ENCODE results near the gene CAMSAP1.

CAMSAP1 gene

DNA sequence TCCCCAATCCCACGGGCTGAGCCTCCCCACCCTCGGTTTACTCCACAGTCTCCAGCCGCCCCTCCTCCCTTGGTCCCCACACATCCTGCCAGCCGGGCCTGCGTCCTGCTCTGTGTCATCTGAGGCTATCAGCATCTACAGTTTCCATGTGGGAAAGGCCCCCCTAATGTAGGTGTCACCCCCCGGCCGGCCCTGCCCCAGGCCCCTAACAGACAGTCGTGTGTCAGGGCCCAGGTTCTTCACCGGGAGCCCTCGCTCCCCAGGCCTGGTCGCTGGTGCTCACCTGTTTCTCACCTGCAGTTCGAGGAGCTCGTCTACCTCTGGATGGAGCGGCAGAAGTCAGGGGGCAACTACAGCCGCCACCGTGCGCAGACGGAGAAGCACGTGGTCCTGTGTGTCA is 142.6 kb downstream of the CAMSAP1 start:
- no peak for ATAC-seq
- no peak for TF ChIP-seq ZFP3 (CRISPR knock-in tag; IDR thresholded peaks at IDR 0.05)
- no peak for TF ChIP-seq ESRRG (CRISPR knock-in tag; IDR thresholded peaks at IDR 0.05)
- TF ChIP-seq TOX (CRISPR knock-in tag; IDR thresholded peaks at IDR 0.05; ENCODE audit: borderline replicate concordance), result no peak
- TF ChIP-seq, protein P1, sequence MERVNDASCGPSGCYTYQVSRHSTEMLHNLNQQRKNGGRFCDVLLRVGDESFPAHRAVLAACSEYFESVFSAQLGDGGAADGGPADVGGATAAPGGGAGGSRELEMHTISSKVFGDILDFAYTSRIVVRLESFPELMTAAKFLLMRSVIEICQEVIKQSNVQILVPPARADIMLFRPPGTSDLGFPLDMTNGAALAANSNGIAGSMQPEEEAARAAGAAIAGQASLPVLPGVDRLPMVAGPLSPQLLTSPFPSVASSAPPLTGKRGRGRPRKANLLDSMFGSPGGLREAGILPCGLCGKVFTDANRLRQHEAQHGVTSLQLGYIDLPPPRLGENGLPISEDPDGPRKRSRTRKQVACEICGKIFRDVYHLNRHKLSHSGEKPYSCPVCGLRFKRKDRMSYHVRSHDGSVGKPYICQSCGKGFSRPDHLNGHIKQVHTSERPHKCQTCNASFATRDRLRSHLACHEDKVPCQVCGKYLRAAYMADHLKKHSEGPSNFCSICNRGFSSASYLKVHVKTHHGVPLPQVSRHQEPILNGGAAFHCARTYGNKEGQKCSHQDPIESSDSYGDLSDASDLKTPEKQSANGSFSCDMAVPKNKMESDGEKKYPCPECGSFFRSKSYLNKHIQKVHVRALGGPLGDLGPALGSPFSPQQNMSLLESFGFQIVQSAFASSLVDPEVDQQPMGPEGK (CRISPR knock-in tag; IDR thresholded peaks at IDR 0.05; ENCODE audit: borderline replicate concordance), result no peak
- TF ChIP-seq OSR1 (CRISPR knock-in tag; IDR thresholded peaks at IDR 0.05), result no peak
- TF ChIP-seq ZNF565 (CRISPR knock-in tag; conservative IDR thresholded peaks at IDR 0.05; ENCODE audit: low read depth), result no peak
- TF ChIP-seq, protein P2, sequence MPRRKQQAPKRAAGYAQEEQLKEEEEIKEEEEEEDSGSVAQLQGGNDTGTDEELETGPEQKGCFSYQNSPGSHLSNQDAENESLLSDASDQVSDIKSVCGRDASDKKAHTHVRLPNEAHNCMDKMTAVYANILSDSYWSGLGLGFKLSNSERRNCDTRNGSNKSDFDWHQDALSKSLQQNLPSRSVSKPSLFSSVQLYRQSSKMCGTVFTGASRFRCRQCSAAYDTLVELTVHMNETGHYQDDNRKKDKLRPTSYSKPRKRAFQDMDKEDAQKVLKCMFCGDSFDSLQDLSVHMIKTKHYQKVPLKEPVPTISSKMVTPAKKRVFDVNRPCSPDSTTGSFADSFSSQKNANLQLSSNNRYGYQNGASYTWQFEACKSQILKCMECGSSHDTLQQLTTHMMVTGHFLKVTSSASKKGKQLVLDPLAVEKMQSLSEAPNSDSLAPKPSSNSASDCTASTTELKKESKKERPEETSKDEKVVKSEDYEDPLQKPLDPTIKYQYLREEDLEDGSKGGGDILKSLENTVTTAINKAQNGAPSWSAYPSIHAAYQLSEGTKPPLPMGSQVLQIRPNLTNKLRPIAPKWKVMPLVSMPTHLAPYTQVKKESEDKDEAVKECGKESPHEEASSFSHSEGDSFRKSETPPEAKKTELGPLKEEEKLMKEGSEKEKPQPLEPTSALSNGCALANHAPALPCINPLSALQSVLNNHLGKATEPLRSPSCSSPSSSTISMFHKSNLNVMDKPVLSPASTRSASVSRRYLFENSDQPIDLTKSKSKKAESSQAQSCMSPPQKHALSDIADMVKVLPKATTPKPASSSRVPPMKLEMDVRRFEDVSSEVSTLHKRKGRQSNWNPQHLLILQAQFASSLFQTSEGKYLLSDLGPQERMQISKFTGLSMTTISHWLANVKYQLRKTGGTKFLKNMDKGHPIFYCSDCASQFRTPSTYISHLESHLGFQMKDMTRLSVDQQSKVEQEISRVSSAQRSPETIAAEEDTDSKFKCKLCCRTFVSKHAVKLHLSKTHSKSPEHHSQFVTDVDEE (CRISPR knock-in tag; IDR thresholded peaks at IDR 0.05), result no peak
- TF ChIP-seq ZNF8 (CRISPR knock-in tag; IDR thresholded peaks at IDR 0.05), result no peak

DNA sequence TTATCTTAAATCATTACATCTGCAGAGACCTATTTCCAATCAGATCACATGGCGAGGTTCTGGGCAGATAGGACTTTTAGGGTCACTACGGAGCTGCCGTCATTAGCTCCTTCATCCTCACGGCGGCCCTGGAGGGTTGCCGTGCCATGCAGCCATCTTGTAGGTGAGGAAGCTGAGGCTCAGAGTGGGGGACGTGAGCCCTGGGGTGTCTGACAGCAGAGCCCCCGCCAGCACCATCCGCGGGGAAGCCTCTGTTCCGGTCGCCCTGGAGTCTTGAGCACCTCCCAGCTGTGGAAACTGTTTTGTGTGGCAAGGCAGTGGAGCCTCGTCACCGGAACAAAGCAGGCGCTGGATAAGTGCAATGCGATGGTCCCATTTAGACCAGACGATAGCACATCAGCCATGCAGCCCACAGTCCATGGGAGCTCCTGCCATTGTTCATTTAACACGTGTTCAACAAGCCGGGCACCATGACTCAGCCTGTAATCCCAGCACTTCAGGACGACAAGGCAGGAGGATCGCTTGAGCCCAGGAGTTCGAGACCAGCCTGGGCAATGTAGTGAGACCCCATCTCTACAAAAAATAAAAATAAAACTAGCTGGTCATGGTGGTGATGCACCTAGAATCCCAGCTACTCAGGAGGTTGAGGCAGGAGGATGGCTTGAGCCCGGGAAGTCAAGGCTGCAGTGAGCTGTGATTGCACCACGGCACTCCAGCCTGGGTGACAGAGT is 143.5 kb downstream of the CAMSAP1 start:
- TF ChIP-seq, protein P1 (CRISPR knock-in tag; IDR thresholded peaks at IDR 0.05; ENCODE audit: borderline replicate concordance), result no peak
- TF ChIP-seq ARNTL (CRISPR knock-in tag; IDR thresholded peaks at IDR 0.05; ENCODE audit: borderline replicate concordance, low read depth) (no peak), SNAI2 (CRISPR knock-in tag; IDR thresholded peaks at IDR 0.05) (no peak), OSR1 (CRISPR knock-in tag; IDR thresholded peaks at IDR 0.05) (no peak)
- ATAC-seq, result no peak

DNA sequence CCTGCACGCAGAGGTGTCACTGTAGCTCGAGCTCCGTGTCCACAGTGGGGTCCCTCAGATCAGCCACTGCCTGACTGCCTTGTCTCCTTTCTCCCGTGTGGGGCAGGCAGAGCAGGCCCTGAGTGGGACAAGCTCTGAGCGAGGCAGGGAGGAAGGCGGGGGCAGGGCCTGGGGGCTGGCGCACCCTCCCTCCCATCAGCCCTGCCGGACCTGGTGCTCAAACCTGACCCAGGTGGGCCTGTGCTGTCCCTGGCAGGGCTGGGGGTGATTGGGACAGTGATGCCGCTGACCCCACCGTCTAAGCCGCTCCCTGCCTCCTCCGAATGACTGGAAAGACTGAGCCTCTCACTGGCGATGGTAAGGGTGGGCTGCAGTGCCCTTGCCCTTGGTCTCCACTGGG is 144.4 kb downstream of the CAMSAP1 start:
- ATAC-seq, result no peak

DNA sequence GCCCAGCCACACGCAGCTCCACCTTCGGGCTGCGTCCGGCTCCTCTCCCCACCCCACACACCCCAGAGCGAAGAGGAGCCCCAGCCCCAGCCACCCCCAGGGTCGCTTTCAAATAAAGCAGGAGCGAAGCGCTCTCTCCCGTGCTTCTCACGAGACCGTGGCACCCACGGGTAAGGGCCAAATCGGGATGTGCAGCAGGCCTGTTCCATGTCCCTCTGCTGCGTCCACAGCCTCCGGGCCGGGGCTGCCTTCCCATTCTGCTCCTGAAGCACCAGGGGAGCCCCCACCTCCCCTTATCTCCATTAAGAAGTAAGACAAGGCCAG is 145.5 kb downstream of the CAMSAP1 start:
- no peak for ATAC-seq
- TF ChIP-seq, protein P3, sequence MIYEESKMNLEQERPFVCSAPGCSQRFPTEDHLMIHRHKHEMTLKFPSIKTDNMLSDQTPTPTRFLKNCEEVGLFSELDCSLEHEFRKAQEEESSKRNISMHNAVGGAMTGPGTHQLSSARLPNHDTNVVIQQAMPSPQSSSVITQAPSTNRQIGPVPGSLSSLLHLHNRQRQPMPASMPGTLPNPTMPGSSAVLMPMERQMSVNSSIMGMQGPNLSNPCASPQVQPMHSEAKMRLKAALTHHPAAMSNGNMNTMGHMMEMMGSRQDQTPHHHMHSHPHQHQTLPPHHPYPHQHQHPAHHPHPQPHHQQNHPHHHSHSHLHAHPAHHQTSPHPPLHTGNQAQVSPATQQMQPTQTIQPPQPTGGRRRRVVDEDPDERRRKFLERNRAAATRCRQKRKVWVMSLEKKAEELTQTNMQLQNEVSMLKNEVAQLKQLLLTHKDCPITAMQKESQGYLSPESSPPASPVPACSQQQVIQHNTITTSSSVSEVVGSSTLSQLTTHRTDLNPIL (CRISPR knock-in tag; IDR thresholded peaks at IDR 0.05; ENCODE audit: low read depth), result no peak
- TF ChIP-seq ZNF8 (CRISPR knock-in tag; IDR thresholded peaks at IDR 0.05) (no peak), BACH2 (CRISPR knock-in tag; IDR thresholded peaks at IDR 0.05; ENCODE audit: borderline replicate concordance) (no peak), TOX (CRISPR knock-in tag; IDR thresholded peaks at IDR 0.05; ENCODE audit: borderline replicate concordance) (no peak), ARNTL (CRISPR knock-in tag; IDR thresholded peaks at IDR 0.05; ENCODE audit: borderline replicate concordance, low read depth) (no peak)
- TF ChIP-seq, protein P1 (CRISPR knock-in tag; IDR thresholded peaks at IDR 0.05; ENCODE audit: borderline replicate concordance), result no peak
- TF ChIP-seq, protein P4, sequence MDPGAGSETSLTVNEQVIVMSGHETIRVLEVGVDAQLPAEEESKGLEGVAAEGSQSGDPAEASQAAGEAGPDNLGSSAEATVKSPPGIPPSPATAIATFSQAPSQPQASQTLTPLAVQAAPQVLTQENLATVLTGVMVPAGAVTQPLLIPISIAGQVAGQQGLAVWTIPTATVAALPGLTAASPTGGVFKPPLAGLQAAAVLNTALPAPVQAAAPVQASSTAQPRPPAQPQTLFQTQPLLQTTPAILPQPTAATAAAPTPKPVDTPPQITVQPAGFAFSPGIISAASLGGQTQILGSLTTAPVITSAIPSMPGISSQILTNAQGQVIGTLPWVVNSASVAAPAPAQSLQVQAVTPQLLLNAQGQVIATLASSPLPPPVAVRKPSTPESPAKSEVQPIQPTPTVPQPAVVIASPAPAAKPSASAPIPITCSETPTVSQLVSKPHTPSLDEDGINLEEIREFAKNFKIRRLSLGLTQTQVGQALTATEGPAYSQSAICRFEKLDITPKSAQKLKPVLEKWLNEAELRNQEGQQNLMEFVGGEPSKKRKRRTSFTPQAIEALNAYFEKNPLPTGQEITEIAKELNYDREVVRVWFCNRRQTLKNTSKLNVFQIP (CRISPR knock-in tag; IDR thresholded peaks at IDR 0.05; ENCODE audit: borderline replicate concordance, low read depth), result no peak

More for the DNA sequence above, 144.4 kb downstream of the CAMSAP1 start:
- TF ChIP-seq ZFP30 (CRISPR knock-in tag; IDR thresholded peaks at IDR 0.05), result no peak
- no peak for TF ChIP-seq TOX (CRISPR knock-in tag; IDR thresholded peaks at IDR 0.05; ENCODE audit: borderline replicate concordance)
- TF ChIP-seq ZC3H10 (CRISPR knock-in tag; IDR thresholded peaks at IDR 0.05), result no peak
- TF ChIP-seq OSR1 (CRISPR knock-in tag; IDR thresholded peaks at IDR 0.05), result no peak
- TF ChIP-seq BACH2 (CRISPR knock-in tag; IDR thresholded peaks at IDR 0.05; ENCODE audit: borderline replicate concordance), result no peak
- TF ChIP-seq, protein P4 (CRISPR knock-in tag; IDR thresholded peaks at IDR 0.05; ENCODE audit: borderline replicate concordance, low read depth), result no peak
- no peak for TF ChIP-seq RARB (CRISPR knock-in tag; IDR thresholded peaks at IDR 0.05)

Data from SK-N-SH treated with all-trans-retinoic acid at 6 μM for 48 hours (cell line).